GM19043 (cell line): ENCODE data around the gene NLE1.
"Not testable (repeated sequence)": the region's sequence is repeated elsewhere in the genome, so short reads cannot be mapped to it uniquely, and the experiment has no call there.

ENCODE experiments used
- ATAC-seq: cut with Tn5 transposase; IDR thresholded peaks from one replicate; pipeline ENCODE4 v1.9.1; 2021; ENCODE audit warnings: low read depth; ENCODE audit not compliant: unreplicated experiment

Gene NLE1

GRCh38 chr17:35141681-35142466, at the start of gene NLE1:
Gene NLE1 (minus strand): TSS chr17:35142303. CDS start chr17:35142275, 28 bp downstream.
- peak; percentile 87 for ATAC-seq

- no peak for ATAC-seq
These were observed 49.0 kb upstream of the NLE1 start for GRCh38 chr17:35191001-35191695.

- ATAC-seq: no peak
These were observed 47.2 kb upstream of the NLE1 start for GRCh38 chr17:35189291-35189690.

GRCh38 chr17:35188111-35188510, 46.0 kb upstream of the NLE1 start:
- no peak for ATAC-seq

GRCh38 chr17:35187481-35187880, 45.4 kb upstream of the NLE1 start:
- ATAC-seq: no peak

- no peak for ATAC-seq
These were observed 43.7 kb upstream of the NLE1 start for GRCh38 chr17:35185849-35186248.

GRCh38 chr17:35184274-35184673, 42.2 kb upstream of the NLE1 start:
- no peak for ATAC-seq

- ATAC-seq: no peak
These were observed 41.2 kb upstream of the NLE1 start for GRCh38 chr17:35183332-35183731.

GRCh38 chr17:35179379-35179778, 37.3 kb upstream of the NLE1 start:
- not testable (repeated sequence) for ATAC-seq

GRCh38 chr17:35176897-35177296, 34.8 kb upstream of the NLE1 start:
- ATAC-seq: no peak

GRCh38 chr17:35175638-35176415, 33.7 kb upstream of the NLE1 start:
- ATAC-seq: no peak

GRCh38 chr17:35174835-35175334, 32.8 kb upstream of the NLE1 start:
- ATAC-seq: no peak

- not testable (repeated sequence) for ATAC-seq
These were observed 30.2 kb upstream of the NLE1 start for GRCh38 chr17:35172321-35172720.

- no peak for ATAC-seq
These were observed 29.7 kb upstream of the NLE1 start for GRCh38 chr17:35171834-35172233.

- ATAC-seq: no peak
These were observed 29.1 kb upstream of the NLE1 start for GRCh38 chr17:35170968-35171771.

- ATAC-seq: no peak
These were observed 27.8 kb upstream of the NLE1 start for GRCh38 chr17:35169835-35170363.

- ATAC-seq: no peak
These were observed 25.6 kb upstream of the NLE1 start for GRCh38 chr17:35167666-35168065.

GRCh38 chr17:35167046-35167445, 24.9 kb upstream of the NLE1 start:
- ATAC-seq: no peak

- no peak for ATAC-seq
These were observed 24.4 kb upstream of the NLE1 start for GRCh38 chr17:35166526-35166925.

- ATAC-seq: no peak
These were observed 22.6 kb upstream of the NLE1 start for GRCh38 chr17:35164716-35165115.
